Activated CD8-positive, alpha-beta memory T cell treated with anti-CD3 and anti-CD28 coated beads for 48 hours (primary cell): Measurements from ENCODE around the gene SLC7A10.
"Not testable (repeated sequence)": the region's sequence is repeated elsewhere in the genome, so short reads cannot be mapped to it uniquely, and the experiment has no call there.

ENCODE experiments used
- DNase-seq, 3 experiments: peaks; one replicate each; pipeline ENCODE4 v3.0.0-alpha.2; 2020; ENCODE audit warnings: low read depth in 2 of 3, low spot score in 2 of 3

The SLC7A10 gene

GRCh38 chr19:33239223-33239975 lies 13.7 kb upstream of the SLC7A10 start:
- no peak for DNase-seq

- DNase-seq = no peak
These were observed 13.0 kb upstream of the SLC7A10 start for GRCh38 chr19:33238481-33239149.

- no peak for DNase-seq
These were observed 11.2 kb upstream of the SLC7A10 start for GRCh38 chr19:33236696-33237390.

GRCh38 chr19:33235996-33236350 lies 10.3 kb upstream of the SLC7A10 start:
- DNase-seq = no peak

GRCh38 chr19:33235269-33235995 lies 9.8 kb upstream of the SLC7A10 start:
- peak; percentile 23 to 89 (median 88) for DNase-seq

- DNase-seq = no peak
These were observed 9.1 kb upstream of the SLC7A10 start for GRCh38 chr19:33234736-33235135.

GRCh38 chr19:33234092-33234491 lies 8.4 kb upstream of the SLC7A10 start:
- no peak for DNase-seq

- DNase-seq = no peak
These were observed 7.6 kb upstream of the SLC7A10 start for GRCh38 chr19:33233056-33233873.

- DNase-seq = no peak
These were observed 7.0 kb upstream of the SLC7A10 start for GRCh38 chr19:33232656-33233055.

GRCh38 chr19:33231511-33231910 lies 5.9 kb upstream of the SLC7A10 start:
- no peak for DNase-seq

GRCh38 chr19:33229962-33230361 lies 4.3 kb upstream of the SLC7A10 start:
- no peak for DNase-seq

GRCh38 chr19:33227870-33228599 lies 2.4 kb upstream of the SLC7A10 start:
- no peak for DNase-seq

- DNase-seq = no peak
These were observed 1.6 kb upstream of the SLC7A10 start for GRCh38 chr19:33227242-33227650.

GRCh38 chr19:33226550-33227241 lies 1.0 kb upstream of the SLC7A10 start:
- DNase-seq = no peak

GRCh38 chr19:33224694-33225457 lies 774 bp downstream of the SLC7A10 start:
- DNase-seq = no peak

GRCh38 chr19:33222255-33222654 lies 3.4 kb downstream of the SLC7A10 start:
- not testable (repeated sequence) for DNase-seq

- DNase-seq = no peak
These were observed 4.0 kb downstream of the SLC7A10 start for GRCh38 chr19:33221638-33222037.

GRCh38 chr19:33220735-33221134 lies 4.9 kb downstream of the SLC7A10 start:
- no peak for DNase-seq

GRCh38 chr19:33220115-33220514 lies 5.5 kb downstream of the SLC7A10 start:
- no peak for DNase-seq
